ENCODE measurements around the gene LDAF1. TPM values are rescaled to one million over a fixed set of nuclear protein-coding genes. Genes with fewer than 3 reads are reported as not detected.

Gene LDAF1
- total RNA-seq, 2 donors from 2014 or later = 16.5 to 28.8 TPM

- Histone ChIP-seq H3K27me3 (ENCODE audit: control insufficient read depth, insufficient read depth, low read length, poor library complexity, severe bottlenecking) (no peaks in the 10 kb centered on the region), H3K4me3 (ENCODE audit: low read length) (no peak overlapping the region), H3K36me3 (ENCODE audit: control insufficient read depth, insufficient read depth, low read length) (no peaks in the 10 kb centered on the region), H3K27ac (ENCODE audit: low read depth, low read length) (no peak overlapping the region), H3K9ac (ENCODE audit: extremely low read depth, low read length, poor library complexity, severe bottlenecking) (no peak overlapping the region), H3K4me1 (ENCODE audit: control insufficient read depth, insufficient read depth, low read length) (peaks cover 5% of the 10 kb centered on the region), H3K9me3 (ENCODE audit: control insufficient read depth, low read length) (no peaks in the 10 kb centered on the region)
- no peak for TF ChIP-seq CTCF (conservative IDR thresholded peaks at IDR 0.05)
- Mint-ChIP-seq H3K36me3 (ENCODE audit: low read depth) (no peaks in the 10 kb centered on the region), H3K4me3 (no peak overlapping the region), H3K4me1 (peaks cover 32% of the 10 kb centered on the region), H3K9me3 (no peaks in the 10 kb centered on the region), H3K27ac (no peak overlapping the region), H3K27me3 (ENCODE audit: insufficient read depth) (peaks cover 59% of the 10 kb centered on the region)
- no peak for DNase-seq
These were observed 68.3 kb downstream of the LDAF1 start for GRCh38 chr16:21226749-21227148.

- no peak for DNase-seq
- Mint-ChIP-seq H3K4me1 (peaks cover 20% of the 10 kb centered on the region), H3K4me3 (no peak overlapping the region)
These were observed 69.4 kb downstream of the LDAF1 start for GRCh38 chr16:21227866-21228265.

GRCh38 chr16:21228361-21228872 is 69.9 kb downstream of the LDAF1 start:
- Mint-ChIP-seq H3K27me3 (ENCODE audit: insufficient read depth) (peaks cover 49% of the 10 kb centered on the region), H3K4me1 (peaks cover 19% of the 10 kb centered on the region), H3K9me3 (no peaks in the 10 kb centered on the region), H3K36me3 (ENCODE audit: low read depth) (no peaks in the 10 kb centered on the region), H3K4me3 (no peak overlapping the region), H3K27ac (no peak overlapping the region)
- H3K27ac ChIP-seq (ENCODE audit: low read depth, low read length) = no peak overlapping the region
- no peaks in the 10 kb centered on the region for H3K9me3 ChIP-seq (ENCODE audit: control insufficient read depth, low read length)
- no peaks in the 10 kb centered on the region for H3K4me1 ChIP-seq (ENCODE audit: control insufficient read depth, insufficient read depth, low read length)
- no peak overlapping the region for H3K4me3 ChIP-seq (ENCODE audit: low read length)
- no peak overlapping the region for H3K9ac ChIP-seq (ENCODE audit: extremely low read depth, low read length, poor library complexity, severe bottlenecking)
- H3K27me3 ChIP-seq (ENCODE audit: control insufficient read depth, insufficient read depth, low read length, poor library complexity, severe bottlenecking) = no peaks in the 10 kb centered on the region
- H3K36me3 ChIP-seq (ENCODE audit: control insufficient read depth, insufficient read depth, low read length) = no peaks in the 10 kb centered on the region
- DNase-seq = no peak
- WGBS, 2 experiments (ENCODE audit: insufficient coverage in 1 of 2, insufficient read length in 1 of 2) = 82 to 88% methylated on average over 2 of the region's 2 CpGs
- TF ChIP-seq CTCF (conservative IDR thresholded peaks at IDR 0.05) = no peak

More at GRCh38 chr16:21227866-21228265, 69.4 kb downstream of the LDAF1 start:
- H3K27ac ChIP-seq (ENCODE audit: low read depth, low read length) = no peak overlapping the region
- H3K9me3 Mint-ChIP-seq = no peaks in the 10 kb centered on the region
- no peak for TF ChIP-seq CTCF (conservative IDR thresholded peaks at IDR 0.05)
- H3K36me3 ChIP-seq (ENCODE audit: control insufficient read depth, insufficient read depth, low read length) = no peaks in the 10 kb centered on the region
- H3K9me3 ChIP-seq (ENCODE audit: control insufficient read depth, low read length) = no peaks in the 10 kb centered on the region
- H3K4me1 ChIP-seq (ENCODE audit: control insufficient read depth, insufficient read depth, low read length) = peaks cover 1% of the 10 kb centered on the region
- H3K27me3 ChIP-seq (ENCODE audit: control insufficient read depth, insufficient read depth, low read length, poor library complexity, severe bottlenecking) = no peaks in the 10 kb centered on the region
- no peak overlapping the region for H3K4me3 ChIP-seq (ENCODE audit: low read length)
- no peak overlapping the region for H3K27ac Mint-ChIP-seq
- no peaks in the 10 kb centered on the region for H3K36me3 Mint-ChIP-seq (ENCODE audit: low read depth)
- H3K27me3 Mint-ChIP-seq (ENCODE audit: insufficient read depth) = peaks cover 54% of the 10 kb centered on the region
- H3K9ac ChIP-seq (ENCODE audit: extremely low read depth, low read length, poor library complexity, severe bottlenecking) = no peak overlapping the region

Other genes with a start within 250 kb of the LDAF1 start
- under 1 TPM; 0.40 to 0.82 TPM for gene DNAH3, start 7.8 kb upstream of the LDAF1 start, total RNA-seq
- gene ZP2, start 52.9 kb downstream of the LDAF1 start, total RNA-seq = not detected
- 1 to 10 TPM in 1 of 2 donors, under 1 TPM in 1; 0.90 to 1.6 TPM for gene ANKS4B, start 75.0 kb downstream of the LDAF1 start, total RNA-seq
- 10 to 100 TPM; 14.2 to 21.0 TPM for gene CRYM, start 119.6 kb downstream of the LDAF1 start, total RNA-seq